WERI-Rb-1 (cell line): Measurements from ENCODE around the gene TIMM10.

Source experiments
- DNase-seq: peaks from one replicate; pipeline ENCODE4 v3.0.0-alpha.2; 2020
- H3K27ac ChIP-seq: fragments of 250-450 bp; sonication (Bioruptor Pico); 2 replicates; pipeline ENCODE4 v1.5.1; 2020; ENCODE audit warnings: mild to moderate bottlenecking, moderate library complexity
- H3K27me3 ChIP-seq: fragments of 250-450 bp; sonication (Bioruptor Pico); 2 replicates; pipeline ENCODE4 v1.5.1; 2021; ENCODE audit warnings: mild to moderate bottlenecking, low read depth, moderate library complexity; ENCODE audit not compliant: insufficient read depth, severe bottlenecking
- H3K36me3 ChIP-seq: fragments of 250-450 bp; sonication (Bioruptor Pico); 2 replicates; pipeline ENCODE4 v1.5.1; 2020; ENCODE audit warnings: mild to moderate bottlenecking, moderate library complexity
- H3K4me3 ChIP-seq: 2 replicates; pipeline ENCODE4 v1.5.1; 2011; ENCODE audit warnings: low read depth, mild to moderate bottlenecking, control low read depth, low read length
- H3K9me3 ChIP-seq: fragments of 250-450 bp; sonication (Bioruptor Pico); 2 replicates; pipeline ENCODE4 v1.5.1; 2021; ENCODE audit warnings: mild to moderate bottlenecking, moderate library complexity; ENCODE audit not compliant: severe bottlenecking
- TF ChIP-seq, protein P1 (sequence below): IDR thresholded peaks from 2 replicates; pipeline ENCODE4 v1.5.1; 2011; ENCODE audit warnings: low read depth, mild to moderate bottlenecking, control low read depth, inconsistent platforms, low read length

Gene TIMM10

DNA sequence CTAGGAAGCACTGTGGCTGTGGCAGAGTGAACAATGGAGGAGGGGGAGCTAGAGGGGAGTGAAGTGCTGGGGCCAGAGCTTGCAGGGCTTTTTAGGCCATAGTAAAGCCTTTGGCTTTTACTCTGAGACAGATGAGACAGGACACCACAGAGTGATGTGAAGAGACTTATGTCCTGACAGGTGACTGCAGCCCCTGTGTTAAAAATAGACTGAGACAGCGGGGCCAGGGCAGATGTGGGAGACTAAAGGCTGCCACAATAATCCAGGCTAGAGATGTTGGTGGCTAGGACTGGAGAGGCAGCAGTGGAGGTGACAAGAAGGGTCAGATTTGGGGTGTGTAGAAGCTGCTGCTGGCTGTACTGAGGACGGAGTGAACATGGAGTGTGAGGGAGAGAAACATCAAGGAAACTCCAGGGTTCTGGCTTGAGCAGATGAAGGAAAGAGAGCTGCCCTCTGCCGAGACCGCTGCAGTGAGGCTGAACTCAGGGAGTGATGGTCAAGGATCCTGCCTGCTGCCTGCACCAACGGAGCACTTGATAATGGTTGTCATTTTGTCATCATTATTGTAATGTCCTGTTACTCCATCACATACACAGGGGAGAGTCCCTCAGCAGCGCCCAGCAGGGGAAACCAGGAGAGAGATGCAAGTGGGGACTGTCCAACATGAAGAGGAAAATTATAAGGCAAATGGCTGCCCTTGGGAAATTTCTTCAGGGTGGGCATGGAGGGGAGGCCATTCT, 42.5 kb downstream of the TIMM10 start:
- TF ChIP-seq, protein P1, sequence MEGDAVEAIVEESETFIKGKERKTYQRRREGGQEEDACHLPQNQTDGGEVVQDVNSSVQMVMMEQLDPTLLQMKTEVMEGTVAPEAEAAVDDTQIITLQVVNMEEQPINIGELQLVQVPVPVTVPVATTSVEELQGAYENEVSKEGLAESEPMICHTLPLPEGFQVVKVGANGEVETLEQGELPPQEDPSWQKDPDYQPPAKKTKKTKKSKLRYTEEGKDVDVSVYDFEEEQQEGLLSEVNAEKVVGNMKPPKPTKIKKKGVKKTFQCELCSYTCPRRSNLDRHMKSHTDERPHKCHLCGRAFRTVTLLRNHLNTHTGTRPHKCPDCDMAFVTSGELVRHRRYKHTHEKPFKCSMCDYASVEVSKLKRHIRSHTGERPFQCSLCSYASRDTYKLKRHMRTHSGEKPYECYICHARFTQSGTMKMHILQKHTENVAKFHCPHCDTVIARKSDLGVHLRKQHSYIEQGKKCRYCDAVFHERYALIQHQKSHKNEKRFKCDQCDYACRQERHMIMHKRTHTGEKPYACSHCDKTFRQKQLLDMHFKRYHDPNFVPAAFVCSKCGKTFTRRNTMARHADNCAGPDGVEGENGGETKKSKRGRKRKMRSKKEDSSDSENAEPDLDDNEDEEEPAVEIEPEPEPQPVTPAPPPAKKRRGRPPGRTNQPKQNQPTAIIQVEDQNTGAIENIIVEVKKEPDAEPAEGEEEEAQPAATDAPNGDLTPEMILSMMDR, result no peak
- Histone ChIP-seq H3K4me3 (no peak overlapping the region), H3K36me3 (no peaks in the 10 kb centered on the region), H3K9me3 (no peaks in the 10 kb centered on the region), H3K27ac (no peak overlapping the region), H3K27me3 (peaks cover 5% of the 10 kb centered on the region)
- DNase-seq, result no peak

DNA sequence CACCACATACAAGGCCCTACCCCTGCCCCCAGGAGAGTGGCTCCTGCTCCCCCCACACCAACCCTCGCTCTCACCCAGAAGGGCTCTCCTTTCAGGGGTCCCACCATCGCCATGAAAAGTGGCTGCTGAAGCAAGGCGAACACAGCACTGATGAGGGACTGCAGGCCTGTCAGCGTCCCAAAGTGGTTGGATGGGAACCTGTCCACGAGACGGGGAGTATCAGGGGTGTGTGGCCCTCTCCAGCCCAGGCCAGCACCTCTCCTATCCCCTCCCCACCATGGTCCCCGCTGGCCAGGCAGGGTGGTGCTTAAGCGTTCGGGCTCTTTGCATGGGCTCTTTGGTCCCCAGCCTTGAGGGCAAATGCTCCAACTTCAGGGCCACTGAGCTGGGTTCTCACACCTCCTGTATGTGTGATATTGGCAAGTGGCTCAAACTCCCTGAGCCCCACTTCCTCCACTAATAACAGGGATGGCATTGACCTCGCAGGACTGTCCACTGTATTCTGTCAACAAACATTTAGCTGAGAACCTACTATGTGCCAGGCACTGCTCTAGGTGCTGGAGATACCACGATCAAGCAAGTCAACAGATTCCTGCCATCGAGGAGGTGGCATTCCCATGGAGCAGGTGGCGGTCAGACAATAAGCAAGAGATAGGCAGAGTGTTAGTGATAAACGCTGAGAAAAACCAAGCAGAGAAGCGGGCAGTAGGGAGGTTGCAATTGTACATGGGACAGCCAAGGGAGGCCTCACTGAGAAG, 43.4 kb downstream of the TIMM10 start:
- TF ChIP-seq, protein P1, result no peak
- Histone ChIP-seq H3K9me3 (no peaks in the 10 kb centered on the region), H3K27me3 (peaks cover 8% of the 10 kb centered on the region), H3K4me3 (no peak overlapping the region), H3K36me3 (no peaks in the 10 kb centered on the region), H3K27ac (no peak overlapping the region)
- DNase-seq, result no peak

DNA sequence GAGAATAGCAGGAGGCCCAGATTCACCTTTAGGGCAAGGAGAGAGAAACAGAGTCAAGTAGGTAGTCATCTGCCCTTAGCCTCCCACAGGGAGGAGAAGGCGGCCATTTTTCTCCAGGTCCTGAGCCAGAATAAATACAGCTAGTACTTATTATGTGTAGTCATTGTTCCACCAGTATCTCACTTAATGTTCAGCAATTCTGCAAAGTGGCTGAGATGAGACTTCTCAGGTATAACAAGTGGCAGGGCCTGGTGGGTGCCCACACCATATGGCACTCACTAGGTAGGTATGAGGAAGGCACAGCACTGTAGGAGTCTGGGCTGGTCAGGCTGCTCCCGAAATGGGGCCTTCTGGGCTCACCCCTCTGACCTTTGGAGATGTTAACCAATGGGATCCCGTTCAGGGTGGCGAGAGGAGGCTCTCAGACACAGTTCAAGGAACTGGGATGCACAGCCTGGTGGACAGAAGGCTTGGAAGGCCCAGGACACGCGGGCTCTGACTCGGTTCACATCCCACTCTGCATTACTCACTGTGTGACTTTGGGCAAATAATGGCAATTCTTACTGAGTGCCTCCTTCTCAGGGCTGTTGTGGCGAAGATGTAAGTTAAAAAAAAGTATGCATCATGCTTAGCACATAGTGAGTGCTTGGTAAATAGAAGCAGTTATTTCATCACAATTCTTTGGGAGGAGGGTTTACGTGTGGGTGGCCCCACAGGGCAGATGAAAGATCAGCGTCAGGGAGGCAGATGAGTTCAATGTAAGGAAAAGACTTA, 45.1 kb downstream of the TIMM10 start:
- Histone ChIP-seq H3K36me3 (no peaks in the 10 kb centered on the region), H3K27ac (no peak overlapping the region), H3K4me3 (no peak overlapping the region), H3K9me3 (no peaks in the 10 kb centered on the region), H3K27me3 (peaks cover 16% of the 10 kb centered on the region)
- no peak for DNase-seq
- TF ChIP-seq, protein P1, result no peak

DNA sequence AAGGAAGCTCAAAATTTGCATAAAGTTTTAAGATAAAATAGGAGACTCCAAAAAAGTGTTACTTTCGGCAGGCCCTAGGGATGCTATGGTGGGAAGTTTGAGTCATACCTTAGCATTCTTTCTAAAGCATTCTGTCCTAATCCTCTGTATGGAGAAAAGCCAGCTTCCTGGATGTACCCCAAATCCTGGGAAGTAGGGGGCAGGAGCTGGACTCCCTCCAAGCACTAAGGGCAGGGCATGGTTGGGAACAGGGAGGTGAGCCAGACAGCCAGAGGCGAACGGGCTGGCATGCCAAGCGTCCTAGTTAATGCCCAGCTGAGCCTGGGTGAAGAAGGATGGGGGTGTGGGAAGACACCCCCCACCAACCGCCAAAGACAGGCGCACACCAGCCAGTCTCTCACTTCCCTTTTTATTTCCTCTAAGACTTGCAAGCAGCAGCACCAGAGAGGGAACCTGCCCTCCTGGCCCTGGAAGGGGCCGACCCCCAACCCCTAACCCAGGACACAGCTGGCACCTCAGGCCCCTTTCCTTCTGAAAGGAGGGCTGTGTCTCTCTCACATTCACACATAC, 46.3 kb downstream of the TIMM10 start:
- DNase-seq, result no peak
- no peaks in the 10 kb centered on the region for H3K36me3 ChIP-seq
- H3K4me3 ChIP-seq, result no peak overlapping the region
- H3K27ac ChIP-seq, result no peak overlapping the region
- no peaks in the 10 kb centered on the region for H3K9me3 ChIP-seq
- H3K27me3 ChIP-seq, result peaks cover 16% of the 10 kb centered on the region
- TF ChIP-seq, protein P1, result no peak

DNA sequence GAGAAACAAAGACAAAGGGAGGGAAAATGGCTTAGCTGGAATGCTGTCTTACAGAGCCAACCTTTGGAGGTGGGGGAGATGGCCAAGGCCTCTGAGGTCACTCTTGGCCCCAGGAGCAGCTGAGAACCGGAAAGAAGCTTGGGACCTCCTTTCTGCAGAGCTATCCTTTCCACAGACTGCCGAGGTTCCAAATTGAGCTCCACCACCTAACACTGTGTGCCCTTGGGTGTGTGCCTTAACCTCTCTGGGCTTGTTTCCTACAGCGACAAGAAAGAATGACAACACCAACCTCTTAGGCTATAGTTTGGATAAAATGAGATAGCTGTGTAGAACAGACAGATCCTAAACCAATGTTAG, 47.0 kb downstream of the TIMM10 start:
- Histone ChIP-seq H3K36me3 (no peaks in the 10 kb centered on the region), H3K27me3 (peaks cover 16% of the 10 kb centered on the region), H3K9me3 (no peaks in the 10 kb centered on the region), H3K27ac (no peak overlapping the region), H3K4me3 (peak overlapping the region; percentile 65)
- DNase-seq, result no peak
- TF ChIP-seq, protein P1, result no peak
